ENCODE results near the gene NAV1. TPM values are rescaled to one million over a fixed set of nuclear protein-coding genes. Genes with fewer than 3 reads are reported as not detected.

NAV1 gene
- polyA plus RNA-seq, 1 donor (not counting 4 experiments of a cell fraction or from before 2014, with no cell fraction given): 13.2 TPM

GRCh38 chr1:201515062-201515750 lies 23.7 kb upstream of the NAV1 start:
- H3K4me1 ChIP-seq (ENCODE audit: control insufficient read depth, extremely low read depth, insufficient read depth, low read length): peaks cover 31% of the 10 kb centered on the region
- H3K27ac ChIP-seq (ENCODE audit: control insufficient read depth, insufficient read depth, low read length): no peak overlapping the region
- H3K27me3 ChIP-seq (ENCODE audit: control insufficient read depth, extremely low read depth, insufficient read depth, low read length): no peaks in the 10 kb centered on the region

GRCh38 chr1:201515895-201516294 lies 23.0 kb upstream of the NAV1 start:
- Histone ChIP-seq H3K79me2 (ENCODE audit: control insufficient read depth, insufficient read depth, low read length) (no peaks in the 10 kb centered on the region), H3K27ac (ENCODE audit: control insufficient read depth, insufficient read depth, low read length) (no peak overlapping the region), H3K9me1 (ENCODE audit: control insufficient read depth, extremely low read depth, insufficient read depth, low read length) (no peaks in the 10 kb centered on the region), H3K9ac (ENCODE audit: control insufficient read depth, extremely low read depth, insufficient read depth, low read length) (no peak overlapping the region), H3K36me3 (ENCODE audit: control insufficient read depth in 2 of 2, extremely low read depth in 1 of 2, insufficient read depth in 2 of 2, low read length in 2 of 2) (no peaks in the 10 kb centered on the region), H2AFZ (ENCODE audit: control insufficient read depth, low read length) (no peak overlapping the region), H3K4me2 (ENCODE audit: control insufficient read depth, extremely low read depth, insufficient read depth, low read depth, low read length) (no peak overlapping the region), H3K4me1 (ENCODE audit: control insufficient read depth, extremely low read depth, insufficient read depth, low read length) (peaks cover 35% of the 10 kb centered on the region), H3K9me3 (ENCODE audit: control insufficient read depth, low read depth, low read length) (no peaks in the 10 kb centered on the region), H4K20me1 (ENCODE audit: control insufficient read depth, extremely low read depth, insufficient read depth, low read length) (no peaks in the 10 kb centered on the region), H3K27me3 (ENCODE audit: control insufficient read depth, extremely low read depth, insufficient read depth, low read length) (no peaks in the 10 kb centered on the region), H3K4me3 (ENCODE audit: control insufficient read depth in 2 of 3, extremely low read depth in 1 of 3, insufficient read depth in 2 of 3, low read depth in 1 of 3, low read length in 3 of 3) (no peak overlapping the region)
- dilution Hi-C loops (cut with MboI; ENCODE audit: extremely low pct_ligation_motif_present, low sequenced_read_pairs): no loop called here
- peak in 1 of 3 experiments; percentile 13 for TF ChIP-seq CTCF (optimal IDR thresholded peaks at IDR 0.05 in 1 of 3, IDR thresholded peaks at IDR 0.05 in 1 of 3, conservative IDR thresholded peaks at IDR 0.05 in 1 of 3; ENCODE audit: extremely low read depth in 1 of 3, insufficient read depth in 2 of 3, low read length in 3 of 3)
- no peak for TF ChIP-seq EZH2 (IDR thresholded peaks at IDR 0.05; ENCODE audit: low read length)
- peak; percentile 25 for DNase-seq (ENCODE audit: low read depth, low spot score)
- FAIRE-seq: no peak

More at GRCh38 chr1:201515062-201515750, 23.7 kb upstream of the NAV1 start:
- H3K9ac ChIP-seq (ENCODE audit: control insufficient read depth, extremely low read depth, insufficient read depth, low read length): no peak overlapping the region
- TF ChIP-seq EZH2 (IDR thresholded peaks at IDR 0.05; ENCODE audit: low read length) (no peak), CTCF (optimal IDR thresholded peaks at IDR 0.05 in 1 of 3, IDR thresholded peaks at IDR 0.05 in 1 of 3, conservative IDR thresholded peaks at IDR 0.05 in 1 of 3; ENCODE audit: extremely low read depth in 1 of 3, insufficient read depth in 2 of 3, low read length in 3 of 3) (no peak)
- DNase-seq (ENCODE audit: low read depth, low spot score) (no peak), FAIRE-seq (no peak)
- dilution Hi-C loops (cut with MboI; ENCODE audit: extremely low pct_ligation_motif_present, low sequenced_read_pairs): no loop called here
- no peak overlapping the region for H3K4me3 ChIP-seq (ENCODE audit: control insufficient read depth in 2 of 3, extremely low read depth in 1 of 3, insufficient read depth in 2 of 3, low read depth in 1 of 3, low read length in 3 of 3)
- H3K4me2 ChIP-seq (ENCODE audit: control insufficient read depth, extremely low read depth, insufficient read depth, low read depth, low read length): no peak overlapping the region
- no peak overlapping the region for H2AFZ ChIP-seq (ENCODE audit: control insufficient read depth, low read length)
- no peaks in the 10 kb centered on the region for H4K20me1 ChIP-seq (ENCODE audit: control insufficient read depth, extremely low read depth, insufficient read depth, low read length)
- H3K79me2 ChIP-seq (ENCODE audit: control insufficient read depth, insufficient read depth, low read length): no peaks in the 10 kb centered on the region
- no peaks in the 10 kb centered on the region for H3K9me1 ChIP-seq (ENCODE audit: control insufficient read depth, extremely low read depth, insufficient read depth, low read length)
- no peaks in the 10 kb centered on the region for H3K36me3 ChIP-seq (ENCODE audit: control insufficient read depth in 2 of 2, extremely low read depth in 1 of 2, insufficient read depth in 2 of 2, low read length in 2 of 2)
- H3K9me3 ChIP-seq (ENCODE audit: control insufficient read depth, low read depth, low read length): no peaks in the 10 kb centered on the region
